Endothelial cell of umbilical vein (primary cell): ENCODE data around the gene TDRD3. TPM values are rescaled to one million over a fixed set of nuclear protein-coding genes. Genes with fewer than 3 reads are reported as not detected.

Experiments used
- BruUV-seq: library from RNA; stranded (reverse); fragments of 400-500 nt; replicated peaks from 2 replicates; lab custom pipeline; 2021; lab: Mats Ljungman, UMichigan
- CTCF ChIA-PET: fragments of 300-600, 350-600 bp; sonication (Branson Sonifier 250); formaldehyde crosslinking; loops from one replicate; lab custom pipeline; 2021; ENCODE audit warnings: antibody characterized with exemption, inconsistent platforms; lab: Charles Lee
- POLR2A ChIA-PET: fragments of 300-600, 350-600 bp; sonication (Branson Sonifier 250); formaldehyde crosslinking; loops from one replicate; lab custom pipeline; 2021; ENCODE audit warnings: antibody characterized with exemption, inconsistent platforms; lab: Charles Lee
- DNase-seq: peaks from one replicate; pipeline ENCODE4 v3.0.0-alpha.2; 2011; ENCODE audit warnings: low read depth, low spot score
- FAIRE-seq: peaks from 2 replicates; lab custom pipeline; 2011; peaks lifted over from hg19 to GRCh38; lab: Jason Lieb, UNC
- H2AFZ ChIP-seq: 2 replicates; pipeline ENCODE4 v1.6.0; 2012; ENCODE audit warnings: low read depth, low read length, control low read depth, inconsistent platforms
- H3K27ac ChIP-seq: 2 replicates; pipeline ENCODE4 v1.5.1; 2011; ENCODE audit warnings: low read depth, mild to moderate bottlenecking, control low read depth, low read length, moderate library complexity; ENCODE audit not compliant: insufficient read depth
- H3K27me3 ChIP-seq, 2 experiments: 2 replicates each; pipeline versions ENCODE4 v1.6.0 to v1.6.1; 2011; ENCODE audit warnings: low read length in 2 of 2, mixed read lengths in 1 of 2; ENCODE audit not compliant: control insufficient read depth in 2 of 2, insufficient read depth in 2 of 2
- H3K36me3 ChIP-seq, 2 experiments: 2 replicates in 1 of 2; 3 replicates in 1 of 2; pipeline ENCODE4 v1.5.1; 2011; ENCODE audit warnings: low read length in 2 of 2, mild to moderate bottlenecking in 1 of 2, moderate library complexity in 1 of 2; ENCODE audit not compliant: control insufficient read depth in 2 of 2, insufficient read depth in 2 of 2; ENCODE audit errors: extremely low read depth in 1 of 2
- H3K4me1 ChIP-seq: 3 replicates; pipeline ENCODE4 v1.5.1; 2011; ENCODE audit warnings: mild to moderate bottlenecking, low read length; ENCODE audit not compliant: control insufficient read depth, insufficient read depth; ENCODE audit errors: extremely low read depth
- H3K4me2 ChIP-seq: 2 replicates; pipeline ENCODE4 v1.6.1; 2011; ENCODE audit warnings: low read length, control low read depth, mixed read lengths; ENCODE audit not compliant: insufficient read depth
- H3K4me3 ChIP-seq, 3 experiments: fragments of 200-600 bp in 1 of 3; sonication (generic), shearing (Covaris generic) in 1 of 3; replicated peaks in 1 of 3; 2 replicates each; pipeline ENCODE4 v1.5.1; 2011 to 2016; ENCODE audit warnings: control low read depth in 3 of 3, low read length in 3 of 3, mild to moderate bottlenecking in 2 of 3, inconsistent platforms in 1 of 3, low read depth in 1 of 3, moderate library complexity in 1 of 3; ENCODE audit not compliant: insufficient read depth in 1 of 3
- H3K79me2 ChIP-seq: 2 replicates; pipeline ENCODE4 v1.6.0; 2012; ENCODE audit warnings: low read length, inconsistent platforms; ENCODE audit not compliant: control insufficient read depth, insufficient read depth
- H3K9ac ChIP-seq: replicated peaks from 2 replicates; pipeline ENCODE3; 2011; ENCODE audit warnings: low read length, control low read depth; ENCODE audit not compliant: insufficient read depth; ENCODE audit errors: extremely low read depth
- H3K9me1 ChIP-seq: replicated peaks from 3 replicates; pipeline ENCODE4 v1.6.0; 2011; ENCODE audit warnings: mild to moderate bottlenecking, low read length; ENCODE audit not compliant: control insufficient read depth, insufficient read depth; ENCODE audit errors: extremely low read depth
- H3K9me3 ChIP-seq: replicated peaks from 2 replicates; pipeline ENCODE4 v1.5.1; 2012; ENCODE audit warnings: low read length, inconsistent platforms; ENCODE audit not compliant: control insufficient read depth, insufficient read depth
- H4K20me1 ChIP-seq: replicated peaks from 2 replicates; pipeline ENCODE3; 2011; ENCODE audit warnings: mild to moderate bottlenecking, low read length; ENCODE audit not compliant: control insufficient read depth, insufficient read depth; ENCODE audit errors: extremely low read depth
- CTCF ChIP-seq, 2 donors: IDR thresholded peaks; 1 replicate in 1 of 2; 2 replicates in 1 of 2; pipeline ENCODE4 v1.5.1; 2011; ENCODE audit warnings: low read length in 2 of 2, mild to moderate bottlenecking in 2 of 2, moderate library complexity in 2 of 2, control low read depth in 1 of 2, inconsistent platforms in 1 of 2, low read depth in 1 of 2; ENCODE audit not compliant: insufficient read depth in 1 of 2; ENCODE audit errors: extremely low read depth in 1 of 2
- EZH2 ChIP-seq: IDR thresholded peaks from 2 replicates; pipeline ENCODE4 v1.6.1; 2012; ENCODE audit warnings: borderline replicate concordance, low read depth, mild to moderate bottlenecking, moderate library complexity, low read length, inconsistent platforms; ENCODE audit not compliant: severe bottlenecking
- FOS ChIP-seq: IDR thresholded peaks from 2 replicates; pipeline ENCODE4 v1.6.1; 2011; ENCODE audit warnings: mild to moderate bottlenecking, low read length, moderate library complexity, borderline replicate concordance; ENCODE audit not compliant: insufficient read depth
- GATA2 ChIP-seq: IDR thresholded peaks from 2 replicates; pipeline ENCODE4 v1.7.0; 2011; ENCODE audit warnings: low read depth, mild to moderate bottlenecking, moderate library complexity, mixed read lengths, low read length; ENCODE audit not compliant: insufficient read length, insufficient read depth
- JUN ChIP-seq: IDR thresholded peaks from 2 replicates; pipeline ENCODE4 v1.6.1; 2011; ENCODE audit warnings: borderline replicate concordance, low read depth; ENCODE audit not compliant: insufficient read length, insufficient read depth
- MAX ChIP-seq: IDR thresholded peaks from 2 replicates; pipeline ENCODE4 v1.6.1; 2011; ENCODE audit not compliant: insufficient read depth, insufficient read length
- MYC ChIP-seq: IDR thresholded peaks from one replicate; pipeline ENCODE4 v1.6.1; 2011; ENCODE audit warnings: mild to moderate bottlenecking, low read depth, low read length
- POLR2A ChIP-seq: IDR thresholded peaks from 2 replicates; pipeline ENCODE4 v1.6.1; 2012; ENCODE audit warnings: low read depth, mild to moderate bottlenecking, control low read depth, low read length
- POLR2AphosphoS5 ChIP-seq: IDR thresholded peaks from 2 replicates; pipeline ENCODE4 v1.6.1; 2012; ENCODE audit warnings: low read depth, mild to moderate bottlenecking, control low read depth, low read length, moderate library complexity; ENCODE audit not compliant: insufficient read depth
- dilution Hi-C: fragments of 300-500 bp; cut with MboI; formaldehyde crosslinking; loops from one replicate; pipeline ENCODE4 v1.15.0; 2019; ENCODE audit warnings: low sequenced_read_pairs; ENCODE audit not compliant: extremely low pct_ligation_motif_present
- intact Hi-C: fragments of 100-400 bp; cut with micrococcal nuclease; formaldehyde crosslinking; loops from one replicate; pipeline ENCODE4 v1.10.0; 2022
- polyA plus RNA-seq, 4 experiments: library from polyadenylated mRNA; depleted of rRNA in 3 of 4; stranded (reverse) in 3 of 4; unstranded in 1 of 4; fragments of >200 nt; gene quantifications; 2 replicates each; pipeline versions ENCODE4 v1.2.1 to v1.2.3, GENCODE V29; 2011 to 2012; ENCODE audit warnings: missing spikeins in 1 of 4
- total RNA-seq: library from RNA; stranded (reverse); gene quantifications from 2 replicates; pipeline ENCODE4 v1.2.3, GENCODE V29; 2021

The TDRD3 gene
- total and polyA plus RNA-seq, 2 donors (not counting 3 experiments of a cell fraction or from before 2014, with no cell fraction given) = 3.0 to 16.3 TPM

GRCh38 chr13:60386250-60386649, 10.8 kb upstream of the TDRD3 start:
- Histone ChIP-seq H3K9me3 (no peaks in the 10 kb centered on the region), H3K4me3 (no peak overlapping the region), H2AFZ (no peak overlapping the region), H3K79me2 (no peaks in the 10 kb centered on the region), H3K27me3 (peaks cover 6 to 8% of the 10 kb centered on the region in 2 experiments), H3K9ac (no peak overlapping the region), H3K36me3 (no peaks in the 10 kb centered on the region), H3K9me1 (no peaks in the 10 kb centered on the region), H3K27ac (no peak overlapping the region), H3K4me1 (peaks cover 8% of the 10 kb centered on the region), H3K4me2 (no peak overlapping the region), H4K20me1 (no peaks in the 10 kb centered on the region)
- TF ChIP-seq JUN = no peak
- no peak for TF ChIP-seq MAX
- no peak for TF ChIP-seq CTCF (IDR thresholded peaks at IDR 0.05; ENCODE audit: extremely low read depth in 1 of 2, insufficient read depth in 1 of 2, low read depth in 1 of 2, low read length in 2 of 2)
- TF ChIP-seq FOS = no peak
- no peak for TF ChIP-seq POLR2A
- TF ChIP-seq POLR2AphosphoS5 = no peak
- TF ChIP-seq EZH2 = no peak
- TF ChIP-seq MYC = no peak
- no peak for TF ChIP-seq GATA2
- dilution Hi-C loops (no loop called here), intact Hi-C loops (no loop called here)
- CTCF ChIA-PET = no interaction called here
- FAIRE-seq (no peak), DNase-seq (no peak)
- POLR2A ChIA-PET = no interaction called here
- no TSS peak for BruUV-seq
